Liver (tissue), 9 donors: ENCODE results near the gene SFMBT2. TPM values are rescaled to one million over a fixed set of nuclear protein-coding genes. Genes with fewer than 3 reads are reported as not detected.

Experiments
- DNase-seq: peaks from one replicate; pipeline ENCODE4 v3.0.0-alpha.2; 2017; ENCODE audit warnings: low spot score
- H3K27ac ChIP-seq, 2 donors: one replicate each; pipeline ENCODE4 v1.7.0; 2013; ENCODE audit warnings: inconsistent platforms in 2 of 2, low read length in 2 of 2, control low read depth in 1 of 2, low read depth in 1 of 2, mild to moderate bottlenecking in 1 of 2
- H3K27me3 ChIP-seq, 4 donors: one replicate each; pipeline versions ENCODE4 v1.6.1 to v1.7.0; 2013; ENCODE audit warnings: low read length in 3 of 4, inconsistent platforms in 1 of 4, mild to moderate bottlenecking in 1 of 4, moderate library complexity in 1 of 4; ENCODE audit not compliant: control insufficient read depth in 4 of 4, insufficient read depth in 4 of 4
- H3K36me3 ChIP-seq, 4 donors: one replicate each; pipeline versions ENCODE4 v1.6.1 to v1.7.0; 2013; ENCODE audit warnings: low read length in 3 of 4, mild to moderate bottlenecking in 3 of 4, low read depth in 1 of 4, moderate library complexity in 1 of 4; ENCODE audit not compliant: control insufficient read depth in 4 of 4, insufficient read depth in 3 of 4
- H3K4me1 ChIP-seq, 4 donors: one replicate each; pipeline versions ENCODE4 v1.6.1 to v1.7.0; 2013; ENCODE audit warnings: low read length in 3 of 4, mild to moderate bottlenecking in 3 of 4, moderate library complexity in 1 of 4; ENCODE audit not compliant: control insufficient read depth in 4 of 4, insufficient read depth in 4 of 4
- H3K4me3 ChIP-seq, 3 donors: one replicate each; pipeline versions ENCODE4 v1.6.1 to v1.7.0; 2013; ENCODE audit warnings: low read length in 3 of 3, control low read depth in 1 of 3, low read depth in 1 of 3, mild to moderate bottlenecking in 1 of 3
- H3K9ac ChIP-seq, 2 donors: one replicate each; pipeline ENCODE4 v1.7.0; 2013; ENCODE audit warnings: low read length in 2 of 2, mild to moderate bottlenecking in 2 of 2, moderate library complexity in 2 of 2, control low read depth in 1 of 2, low read depth in 1 of 2
- H3K9me3 ChIP-seq, 4 donors: one replicate each; pipeline versions ENCODE4 v1.6.1 to v1.7.0; 2013; ENCODE audit warnings: low read length in 3 of 4; ENCODE audit not compliant: control insufficient read depth in 4 of 4
- ATF3 ChIP-seq: IDR thresholded peaks from 2 replicates; pipeline ENCODE4 v1.6.1; 2016; ENCODE audit warnings: antibody characterized with exemption
- EGR1 ChIP-seq, 2 donors: IDR thresholded peaks; 2 replicates each; pipeline ENCODE4 v1.6.1; 2016 to 2018; ENCODE audit warnings: antibody characterized with exemption in 2 of 2, low read depth in 2 of 2
- FOXA1 ChIP-seq: IDR thresholded peaks from 2 replicates; pipeline ENCODE4 v1.6.1; 2016; ENCODE audit warnings: antibody characterized with exemption
- FOXA2 ChIP-seq: IDR thresholded peaks from 2 replicates; pipeline ENCODE4 v1.6.1; 2016; ENCODE audit warnings: antibody characterized with exemption
- GABPA ChIP-seq, 2 donors: IDR thresholded peaks in 1 of 2; conservative IDR thresholded peaks in 1 of 2; 2 replicates each; pipeline ENCODE4 v1.6.1; 2016; ENCODE audit warnings: antibody characterized with exemption in 2 of 2, mild to moderate bottlenecking in 1 of 2, moderate library complexity in 1 of 2
- HNF4A ChIP-seq, 2 donors: conservative IDR thresholded peaks; 2 replicates each; pipeline ENCODE4 v1.6.1; 2016; ENCODE audit warnings: antibody characterized with exemption in 2 of 2, mild to moderate bottlenecking in 2 of 2
- HNF4G ChIP-seq: IDR thresholded peaks from 2 replicates; pipeline ENCODE4 v1.6.1; 2016; ENCODE audit warnings: antibody characterized with exemption
- JUND ChIP-seq, 2 donors: IDR thresholded peaks; 2 replicates each; pipeline ENCODE4 v1.6.1; 2016; ENCODE audit warnings: antibody characterized with exemption in 2 of 2
- NR2F2 ChIP-seq: IDR thresholded peaks from 2 replicates; pipeline ENCODE4 v1.6.1; 2016; ENCODE audit warnings: antibody characterized with exemption
- RAD21 ChIP-seq, 2 donors: IDR thresholded peaks; 2 replicates each; pipeline ENCODE4 v1.6.1; 2016; ENCODE audit warnings: antibody characterized with exemption in 2 of 2, mild to moderate bottlenecking in 2 of 2
- RXRA ChIP-seq, 2 donors: IDR thresholded peaks; 2 replicates each; pipeline ENCODE4 v1.6.1; 2017 to 2018; ENCODE audit warnings: antibody characterized with exemption in 2 of 2, mild to moderate bottlenecking in 1 of 2
- SP1 ChIP-seq: IDR thresholded peaks from 2 replicates; pipeline ENCODE4 v1.6.1; 2018; ENCODE audit warnings: antibody characterized with exemption, mild to moderate bottlenecking
- TAF1 ChIP-seq: conservative IDR thresholded peaks from 2 replicates; pipeline ENCODE4 v1.6.1; 2016; ENCODE audit warnings: antibody characterized with exemption, mild to moderate bottlenecking
- YY1 ChIP-seq: IDR thresholded peaks from 2 replicates; pipeline ENCODE4 v1.6.1; 2016; ENCODE audit warnings: antibody characterized with exemption, mild to moderate bottlenecking
- WGBS: extraction: QIAGEN DNeasy Blood & Tissue Kit; methylation state at CpG from one replicate; pipeline ENCODE4 v1.1.7; 2013; 5-methylcytosine and 5-hydroxymethylcytosine counted together
- polyA plus RNA-seq, 2 donors: library from polyadenylated mRNA; stranded (reverse) in 1 of 2; unstranded in 1 of 2; fragments of 200-250 nt in 1 of 2; fragments of >200 nt in 1 of 2; fragmentation: Nextera tagmentation in 1 of 2; extraction: Ambion mirVana in 1 of 2; gene quantifications; one replicate each; pipeline versions ENCODE4 v1.2.1 to v1.2.3, GENCODE V29; 2013 to 2015
- total RNA-seq, 2 donors: library from RNA; depleted of rRNA; stranded (reverse); fragments of >200 nt; gene quantifications; one replicate each; pipeline ENCODE4 v1.2.3, GENCODE V29; 2014
- TF ChIP-seq, protein P1 (sequence below): fragments of 150-350 bp; IDR thresholded peaks from 2 replicates; pipeline ENCODE4 v1.5.1; 2017; ENCODE audit warnings: improper control_type of control experiment, low read depth, low read length; ENCODE audit not compliant: missing input control
- TF ChIP-seq, protein P2 (sequence below): IDR thresholded peaks from 2 replicates; pipeline ENCODE4 v1.6.1; 2016; ENCODE audit warnings: antibody characterized with exemption, mild to moderate bottlenecking
- TF ChIP-seq, protein P3 (sequence below): IDR thresholded peaks from 2 replicates; pipeline ENCODE4 v1.6.1; 2016; ENCODE audit warnings: antibody characterized with exemption
- TF ChIP-seq, protein P4 (sequence below): IDR thresholded peaks from 2 replicates; pipeline ENCODE4 v1.6.1; 2016; ENCODE audit warnings: antibody characterized with exemption
- donor health status: healthy.
- donor health status: healthy.
- donor health status: healthy.
- donor health status: healthy.
- donor health status: healthy.

Gene SFMBT2
- total and polyA plus RNA-seq, 4 donors: 0.46 to 2.8 (median 1.5) TPM

DNA sequence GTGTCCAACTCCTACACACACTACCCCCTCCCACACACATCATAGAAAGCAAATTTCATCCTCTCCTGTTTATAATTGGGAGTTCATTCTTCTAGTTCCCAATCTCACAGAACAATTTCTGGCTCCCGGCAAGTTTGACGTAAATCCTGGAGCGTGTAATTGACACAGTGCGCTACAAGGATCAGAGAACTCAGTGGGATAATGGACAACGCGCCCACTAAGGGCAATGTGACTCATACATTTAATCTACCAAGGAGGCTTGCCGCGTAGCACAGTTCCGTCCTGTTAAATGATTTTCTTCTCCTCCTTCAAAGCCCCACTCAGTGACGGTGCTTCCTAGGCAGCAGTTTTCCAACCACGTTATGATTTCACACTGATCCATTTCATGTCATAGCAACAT is 277.6 kb downstream of the SFMBT2 start:
- Histone ChIP-seq H3K4me1 (no peaks in the 10 kb centered on the region), H3K27ac (no peak overlapping the region), H3K4me3 (no peak overlapping the region), H3K36me3 (no peaks in the 10 kb centered on the region), H3K27me3 (no peaks in the 10 kb centered on the region), H3K9me3 (no peaks in the 10 kb centered on the region), H3K9ac (no peak overlapping the region)
- WGBS: 96% methylated on average over 11 of the region's 11 CpGs
- DNase-seq: no peak
- TF ChIP-seq RAD21 (IDR thresholded peaks at IDR 0.05) (no peak), ATF3 (no peak), GABPA (IDR thresholded peaks at IDR 0.05 in 1 of 2, conservative IDR thresholded peaks at IDR 0.05 in 1 of 2) (no peak), HNF4G (no peak), JUND (IDR thresholded peaks at IDR 0.05) (no peak), RXRA (IDR thresholded peaks at IDR 0.05) (no peak), FOXA1 (no peak), EGR1 (IDR thresholded peaks at IDR 0.05; ENCODE audit: low read depth in 2 of 2) (no peak), SP1 (no peak), TAF1 (no peak), FOXA2 (no peak), HNF4A (conservative IDR thresholded peaks at IDR 0.05) (no peak), NR2F2 (no peak)
- TF ChIP-seq, protein P1, sequence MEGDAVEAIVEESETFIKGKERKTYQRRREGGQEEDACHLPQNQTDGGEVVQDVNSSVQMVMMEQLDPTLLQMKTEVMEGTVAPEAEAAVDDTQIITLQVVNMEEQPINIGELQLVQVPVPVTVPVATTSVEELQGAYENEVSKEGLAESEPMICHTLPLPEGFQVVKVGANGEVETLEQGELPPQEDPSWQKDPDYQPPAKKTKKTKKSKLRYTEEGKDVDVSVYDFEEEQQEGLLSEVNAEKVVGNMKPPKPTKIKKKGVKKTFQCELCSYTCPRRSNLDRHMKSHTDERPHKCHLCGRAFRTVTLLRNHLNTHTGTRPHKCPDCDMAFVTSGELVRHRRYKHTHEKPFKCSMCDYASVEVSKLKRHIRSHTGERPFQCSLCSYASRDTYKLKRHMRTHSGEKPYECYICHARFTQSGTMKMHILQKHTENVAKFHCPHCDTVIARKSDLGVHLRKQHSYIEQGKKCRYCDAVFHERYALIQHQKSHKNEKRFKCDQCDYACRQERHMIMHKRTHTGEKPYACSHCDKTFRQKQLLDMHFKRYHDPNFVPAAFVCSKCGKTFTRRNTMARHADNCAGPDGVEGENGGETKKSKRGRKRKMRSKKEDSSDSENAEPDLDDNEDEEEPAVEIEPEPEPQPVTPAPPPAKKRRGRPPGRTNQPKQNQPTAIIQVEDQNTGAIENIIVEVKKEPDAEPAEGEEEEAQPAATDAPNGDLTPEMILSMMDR: no peak
- TF ChIP-seq, protein P2, sequence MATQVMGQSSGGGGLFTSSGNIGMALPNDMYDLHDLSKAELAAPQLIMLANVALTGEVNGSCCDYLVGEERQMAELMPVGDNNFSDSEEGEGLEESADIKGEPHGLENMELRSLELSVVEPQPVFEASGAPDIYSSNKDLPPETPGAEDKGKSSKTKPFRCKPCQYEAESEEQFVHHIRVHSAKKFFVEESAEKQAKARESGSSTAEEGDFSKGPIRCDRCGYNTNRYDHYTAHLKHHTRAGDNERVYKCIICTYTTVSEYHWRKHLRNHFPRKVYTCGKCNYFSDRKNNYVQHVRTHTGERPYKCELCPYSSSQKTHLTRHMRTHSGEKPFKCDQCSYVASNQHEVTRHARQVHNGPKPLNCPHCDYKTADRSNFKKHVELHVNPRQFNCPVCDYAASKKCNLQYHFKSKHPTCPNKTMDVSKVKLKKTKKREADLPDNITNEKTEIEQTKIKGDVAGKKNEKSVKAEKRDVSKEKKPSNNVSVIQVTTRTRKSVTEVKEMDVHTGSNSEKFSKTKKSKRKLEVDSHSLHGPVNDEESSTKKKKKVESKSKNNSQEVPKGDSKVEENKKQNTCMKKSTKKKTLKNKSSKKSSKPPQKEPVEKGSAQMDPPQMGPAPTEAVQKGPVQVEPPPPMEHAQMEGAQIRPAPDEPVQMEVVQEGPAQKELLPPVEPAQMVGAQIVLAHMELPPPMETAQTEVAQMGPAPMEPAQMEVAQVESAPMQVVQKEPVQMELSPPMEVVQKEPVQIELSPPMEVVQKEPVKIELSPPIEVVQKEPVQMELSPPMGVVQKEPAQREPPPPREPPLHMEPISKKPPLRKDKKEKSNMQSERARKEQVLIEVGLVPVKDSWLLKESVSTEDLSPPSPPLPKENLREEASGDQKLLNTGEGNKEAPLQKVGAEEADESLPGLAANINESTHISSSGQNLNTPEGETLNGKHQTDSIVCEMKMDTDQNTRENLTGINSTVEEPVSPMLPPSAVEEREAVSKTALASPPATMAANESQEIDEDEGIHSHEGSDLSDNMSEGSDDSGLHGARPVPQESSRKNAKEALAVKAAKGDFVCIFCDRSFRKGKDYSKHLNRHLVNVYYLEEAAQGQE: no peak
- TF ChIP-seq, protein P3, sequence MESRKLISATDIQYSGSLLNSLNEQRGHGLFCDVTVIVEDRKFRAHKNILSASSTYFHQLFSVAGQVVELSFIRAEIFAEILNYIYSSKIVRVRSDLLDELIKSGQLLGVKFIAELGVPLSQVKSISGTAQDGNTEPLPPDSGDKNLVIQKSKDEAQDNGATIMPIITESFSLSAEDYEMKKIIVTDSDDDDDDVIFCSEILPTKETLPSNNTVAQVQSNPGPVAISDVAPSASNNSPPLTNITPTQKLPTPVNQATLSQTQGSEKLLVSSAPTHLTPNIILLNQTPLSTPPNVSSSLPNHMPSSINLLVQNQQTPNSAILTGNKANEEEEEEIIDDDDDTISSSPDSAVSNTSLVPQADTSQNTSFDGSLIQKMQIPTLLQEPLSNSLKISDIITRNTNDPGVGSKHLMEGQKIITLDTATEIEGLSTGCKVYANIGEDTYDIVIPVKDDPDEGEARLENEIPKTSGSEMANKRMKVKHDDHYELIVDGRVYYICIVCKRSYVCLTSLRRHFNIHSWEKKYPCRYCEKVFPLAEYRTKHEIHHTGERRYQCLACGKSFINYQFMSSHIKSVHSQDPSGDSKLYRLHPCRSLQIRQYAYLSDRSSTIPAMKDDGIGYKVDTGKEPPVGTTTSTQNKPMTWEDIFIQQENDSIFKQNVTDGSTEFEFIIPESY: no peak

DNA sequence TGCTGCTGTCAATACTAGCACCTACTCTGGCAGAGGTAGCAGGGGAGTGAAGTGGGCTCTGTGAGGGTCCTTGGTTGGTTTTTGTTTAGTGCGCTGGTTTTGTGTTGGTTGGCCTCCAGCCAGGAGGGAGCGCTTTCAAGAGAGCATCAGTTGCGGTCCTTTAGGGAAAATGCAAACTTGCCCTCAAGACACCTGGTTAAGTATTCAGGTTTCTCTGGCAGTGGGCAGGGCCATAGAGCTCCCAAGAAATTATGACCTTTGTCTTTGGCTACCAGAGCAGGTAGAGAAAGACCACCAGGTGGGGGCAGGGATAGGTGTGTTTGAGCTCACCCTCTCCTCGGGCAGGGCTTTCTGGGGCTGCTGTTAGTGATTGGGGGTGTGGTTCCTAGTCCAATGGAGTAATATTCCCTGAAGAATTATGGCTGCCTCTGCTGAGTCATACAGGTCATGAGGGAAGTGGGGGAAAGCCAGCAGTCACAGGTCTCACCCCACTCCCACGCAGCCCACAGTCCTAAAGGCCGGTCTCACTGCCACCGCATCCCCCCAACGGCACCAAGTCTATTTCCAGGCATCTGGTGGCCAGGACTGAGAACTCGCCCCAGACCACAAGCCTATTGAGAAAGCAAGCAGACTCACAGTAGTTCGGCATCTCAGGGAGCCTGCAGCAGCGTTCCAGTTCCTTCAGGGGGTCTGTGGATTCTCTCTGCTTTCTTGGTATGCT is 280.5 kb downstream of the SFMBT2 start:
- no peaks in the 10 kb centered on the region for H3K4me1 ChIP-seq
- WGBS: 91% methylated on average over 11 of the region's 11 CpGs
- H3K9me3 ChIP-seq: no peaks in the 10 kb centered on the region
- H3K36me3 ChIP-seq: no peaks in the 10 kb centered on the region
- H3K27ac ChIP-seq: no peak overlapping the region
- no peak for DNase-seq
- H3K4me3 ChIP-seq: no peak overlapping the region
- TF ChIP-seq HNF4G: no peak
- no peak for TF ChIP-seq FOXA1
- TF ChIP-seq, protein P4, sequence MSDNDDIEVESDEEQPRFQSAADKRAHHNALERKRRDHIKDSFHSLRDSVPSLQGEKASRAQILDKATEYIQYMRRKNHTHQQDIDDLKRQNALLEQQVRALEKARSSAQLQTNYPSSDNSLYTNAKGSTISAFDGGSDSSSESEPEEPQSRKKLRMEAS: no peak
- no peak for TF ChIP-seq NR2F2
- TF ChIP-seq ATF3: no peak
- TF ChIP-seq FOXA2: no peak
- no peak for TF ChIP-seq JUND (IDR thresholded peaks at IDR 0.05)
- TF ChIP-seq EGR1 (IDR thresholded peaks at IDR 0.05; ENCODE audit: low read depth in 2 of 2): no peak
- no peak for TF ChIP-seq TAF1
- TF ChIP-seq HNF4A (conservative IDR thresholded peaks at IDR 0.05): no peak
- TF ChIP-seq GABPA (IDR thresholded peaks at IDR 0.05 in 1 of 2, conservative IDR thresholded peaks at IDR 0.05 in 1 of 2): no peak
- no peak for TF ChIP-seq RXRA (IDR thresholded peaks at IDR 0.05)
- TF ChIP-seq, protein P2: no peak
- no peak for TF ChIP-seq YY1
- no peak for TF ChIP-seq SP1
- no peak overlapping the region for H3K9ac ChIP-seq
- H3K27me3 ChIP-seq: no peaks in the 10 kb centered on the region
